ENCODE results near the gene FGFR2.

DNA sequence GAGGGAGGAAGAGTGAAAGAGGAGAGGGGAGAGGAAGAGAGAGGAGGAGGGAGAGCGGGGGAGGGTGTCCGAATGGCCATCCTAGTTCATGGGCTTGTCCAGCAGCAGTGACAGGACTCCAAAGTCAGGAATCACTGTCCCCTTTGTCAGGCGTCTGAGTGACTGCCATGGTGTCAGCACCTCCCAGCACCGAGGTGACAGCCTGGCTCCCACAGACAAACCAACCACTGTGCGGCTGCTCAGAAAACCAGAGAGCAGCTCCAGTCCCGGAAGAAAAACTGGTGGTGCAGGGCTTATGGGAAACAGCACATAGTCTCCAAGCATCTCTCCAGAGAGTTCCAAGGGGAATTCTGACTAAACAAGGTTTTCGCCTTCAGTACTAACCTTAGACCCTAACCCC, 18.9 kb upstream of the FGFR2 start:
- TF ChIP-seq, protein P1, sequence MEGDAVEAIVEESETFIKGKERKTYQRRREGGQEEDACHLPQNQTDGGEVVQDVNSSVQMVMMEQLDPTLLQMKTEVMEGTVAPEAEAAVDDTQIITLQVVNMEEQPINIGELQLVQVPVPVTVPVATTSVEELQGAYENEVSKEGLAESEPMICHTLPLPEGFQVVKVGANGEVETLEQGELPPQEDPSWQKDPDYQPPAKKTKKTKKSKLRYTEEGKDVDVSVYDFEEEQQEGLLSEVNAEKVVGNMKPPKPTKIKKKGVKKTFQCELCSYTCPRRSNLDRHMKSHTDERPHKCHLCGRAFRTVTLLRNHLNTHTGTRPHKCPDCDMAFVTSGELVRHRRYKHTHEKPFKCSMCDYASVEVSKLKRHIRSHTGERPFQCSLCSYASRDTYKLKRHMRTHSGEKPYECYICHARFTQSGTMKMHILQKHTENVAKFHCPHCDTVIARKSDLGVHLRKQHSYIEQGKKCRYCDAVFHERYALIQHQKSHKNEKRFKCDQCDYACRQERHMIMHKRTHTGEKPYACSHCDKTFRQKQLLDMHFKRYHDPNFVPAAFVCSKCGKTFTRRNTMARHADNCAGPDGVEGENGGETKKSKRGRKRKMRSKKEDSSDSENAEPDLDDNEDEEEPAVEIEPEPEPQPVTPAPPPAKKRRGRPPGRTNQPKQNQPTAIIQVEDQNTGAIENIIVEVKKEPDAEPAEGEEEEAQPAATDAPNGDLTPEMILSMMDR (IDR thresholded peaks at IDR 0.05): no peak
- TF ChIP-seq POLR2A (IDR thresholded peaks at IDR 0.05): no peak
